Activated naive CD4-positive, alpha-beta T cell treated with anti-CD3 and anti-CD28 coated beads, Interleukin-2, amount 10 ng/mL, durations not matched to agents 7 days and 5 days (primary cell): ENCODE measurements around the gene TAMALIN.

Experiments used
- CTCF ChIA-PET: fragments of 350-600 bp; sonication (Branson Sonifier 250); formaldehyde crosslinking; loops from one replicate; lab custom pipeline; 2021; ENCODE audit warnings: antibody characterized with exemption; lab: Charles Lee
- DNase-seq: peaks from one replicate; pipeline ENCODE4 v3.0.0-alpha.2; 2020
- H3K27ac Mint-ChIP-seq: one replicate; pipeline ENCODE4 v1.8.0; 2021; ENCODE audit warnings: mild to moderate bottlenecking, moderate library complexity, mixed read lengths
- H3K27me3 Mint-ChIP-seq: one replicate; pipeline ENCODE4 v1.8.0; 2021; ENCODE audit warnings: mild to moderate bottlenecking, mixed read lengths
- H3K36me3 Mint-ChIP-seq: one replicate; pipeline ENCODE4 v1.8.0; 2021; ENCODE audit warnings: mixed read lengths
- H3K4me1 Mint-ChIP-seq: one replicate; pipeline ENCODE4 v1.8.0; 2021; ENCODE audit warnings: mixed read lengths
- H3K4me3 Mint-ChIP-seq: one replicate; pipeline ENCODE4 v1.8.0; 2021; ENCODE audit warnings: mild to moderate bottlenecking, moderate library complexity, mixed read lengths
- H3K9me3 Mint-ChIP-seq: one replicate; pipeline ENCODE4 v1.8.0; 2021; ENCODE audit warnings: mixed read lengths

Gene TAMALIN

DNA sequence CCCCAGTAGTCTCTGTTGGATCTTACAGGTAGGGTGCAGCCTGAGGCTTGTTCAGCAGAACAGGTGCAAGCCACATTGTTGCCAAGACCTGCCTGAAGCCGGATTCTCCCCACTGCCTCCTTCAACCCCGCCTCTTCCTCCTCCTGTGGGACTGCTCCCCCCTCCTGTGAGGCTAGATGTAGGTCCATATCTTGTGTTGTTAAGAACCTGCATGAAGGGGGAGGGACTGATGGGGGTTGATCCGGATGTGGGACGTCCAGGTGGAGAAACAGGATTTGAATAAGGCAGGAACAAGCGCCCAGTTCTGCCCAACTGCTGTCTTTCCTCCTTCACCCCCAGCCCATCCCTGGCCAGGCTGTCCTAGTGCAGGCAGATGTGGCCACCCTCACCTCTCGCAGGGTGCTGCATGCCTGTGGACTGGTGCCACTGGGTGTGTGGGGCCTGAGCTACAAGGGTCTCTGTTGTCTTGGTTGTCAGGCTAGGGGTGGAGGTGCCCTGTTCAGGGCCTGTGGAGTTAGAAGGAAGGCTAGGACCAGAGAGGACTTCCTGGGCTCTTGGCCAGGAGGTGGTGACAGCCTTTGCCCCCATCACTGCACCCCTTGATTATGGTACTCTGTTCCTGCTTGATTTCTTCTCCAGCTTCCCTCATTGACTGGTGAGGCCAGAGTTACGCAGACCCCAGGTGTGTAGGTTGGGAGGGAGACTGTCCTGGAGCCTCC is 45.9 kb downstream of the TAMALIN start:
- H3K36me3 Mint-ChIP-seq = no peaks in the 10 kb centered on the region
- H3K27me3 Mint-ChIP-seq = peaks cover 22% of the 10 kb centered on the region
- CTCF ChIA-PET = interaction anchor here (1.3 to 2.4 kb wide), 4 partner anchors 16 to 30 kb away, joined by 3 to 24 read pairs (median 6); partner anchors contain the start of gene ATG101
- peak overlapping the region; percentile 94 for H3K27ac Mint-ChIP-seq
- H3K9me3 Mint-ChIP-seq = no peaks in the 10 kb centered on the region
- DNase-seq = peak; percentile 62
- H3K4me1 Mint-ChIP-seq = peaks cover 35% of the 10 kb centered on the region
- H3K4me3 Mint-ChIP-seq = peak overlapping the region; percentile 83

DNA sequence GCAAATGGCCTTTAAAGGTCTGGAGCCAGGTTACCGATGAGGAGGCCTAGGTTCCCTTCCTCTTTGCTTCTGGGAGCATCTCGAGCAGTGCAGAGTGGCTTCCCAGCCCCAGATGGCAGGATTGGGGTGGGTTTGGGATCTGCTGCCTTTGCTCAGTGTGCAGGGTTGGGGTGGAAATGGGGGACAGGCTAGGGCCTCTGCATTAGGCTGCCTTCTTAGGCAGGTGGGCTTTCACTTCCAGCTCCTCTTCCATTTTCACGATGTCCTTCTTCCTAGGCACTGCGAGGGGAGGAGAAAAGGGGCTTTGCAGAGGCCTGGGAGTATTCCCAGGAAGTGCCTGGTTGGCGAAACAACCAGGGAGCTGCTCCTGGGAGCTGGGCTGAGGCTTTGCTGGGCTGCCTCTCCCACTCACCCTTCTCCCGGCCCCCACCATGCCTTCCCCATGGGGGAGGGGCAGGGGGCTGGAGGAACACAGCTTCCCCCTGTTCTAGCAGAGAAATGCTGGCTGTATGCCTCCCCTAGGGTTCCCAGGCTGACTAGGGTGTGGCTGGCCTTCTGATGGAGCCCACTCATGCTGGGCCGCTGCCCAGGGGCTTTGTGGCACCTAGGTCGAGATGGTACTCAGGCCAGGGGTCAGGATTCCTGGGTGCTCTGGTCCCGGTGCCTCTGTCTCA is 46.9 kb downstream of the TAMALIN start:
- peaks cover 17% of the 10 kb centered on the region for H3K27me3 Mint-ChIP-seq
- no peak overlapping the region for H3K4me3 Mint-ChIP-seq
- peaks cover 35% of the 10 kb centered on the region for H3K4me1 Mint-ChIP-seq
- no peaks in the 10 kb centered on the region for H3K36me3 Mint-ChIP-seq
- no peaks in the 10 kb centered on the region for H3K9me3 Mint-ChIP-seq
- CTCF ChIA-PET = interaction anchor here (0.9 to 3.0 kb wide), 3 partner anchors 14 to 32 kb away, joined by 3 to 14 read pairs (median 6); no protein-coding TSS in a partner anchor
- no peak overlapping the region for H3K27ac Mint-ChIP-seq
- DNase-seq = no peak

DNA sequence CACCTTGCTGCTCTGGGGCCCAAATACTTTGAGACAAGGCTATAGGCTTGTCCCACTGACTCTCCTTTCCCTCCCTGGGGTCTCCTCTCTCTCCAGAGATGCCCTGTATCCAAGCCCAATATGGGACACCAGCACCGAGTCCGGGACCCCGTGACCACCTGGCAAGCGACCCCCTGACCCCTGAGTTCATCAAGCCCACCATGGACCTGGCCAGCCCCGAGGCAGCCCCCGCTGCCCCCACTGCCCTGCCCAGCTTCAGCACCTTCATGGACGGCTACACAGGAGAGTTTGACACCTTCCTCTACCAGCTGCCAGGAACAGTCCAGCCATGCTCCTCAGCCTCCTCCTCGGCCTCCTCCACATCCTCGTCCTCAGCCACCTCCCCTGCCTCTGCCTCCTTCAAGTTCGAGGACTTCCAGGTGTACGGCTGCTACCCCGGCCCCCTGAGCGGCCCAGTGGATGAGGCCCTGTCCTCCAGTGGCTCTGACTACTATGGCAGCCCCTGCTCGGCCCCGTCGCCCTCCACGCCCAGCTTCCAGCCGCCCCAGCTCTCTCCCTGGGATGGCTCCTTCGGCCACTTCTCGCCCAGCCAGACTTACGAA is 47.6 kb downstream of the TAMALIN start:
- Mint-ChIP-seq H3K27ac (no peak overlapping the region), H3K36me3 (no peaks in the 10 kb centered on the region), H3K9me3 (no peaks in the 10 kb centered on the region), H3K4me1 (peaks cover 32% of the 10 kb centered on the region), H3K27me3 (peaks cover 11% of the 10 kb centered on the region), H3K4me3 (no peak overlapping the region)
- CTCF ChIA-PET = interaction anchor here (0.9 to 3.0 kb wide), 4 partner anchors 10 to 33 kb away, joined by 3 to 14 read pairs (median 4); no protein-coding TSS in a partner anchor
- DNase-seq = no peak

DNA sequence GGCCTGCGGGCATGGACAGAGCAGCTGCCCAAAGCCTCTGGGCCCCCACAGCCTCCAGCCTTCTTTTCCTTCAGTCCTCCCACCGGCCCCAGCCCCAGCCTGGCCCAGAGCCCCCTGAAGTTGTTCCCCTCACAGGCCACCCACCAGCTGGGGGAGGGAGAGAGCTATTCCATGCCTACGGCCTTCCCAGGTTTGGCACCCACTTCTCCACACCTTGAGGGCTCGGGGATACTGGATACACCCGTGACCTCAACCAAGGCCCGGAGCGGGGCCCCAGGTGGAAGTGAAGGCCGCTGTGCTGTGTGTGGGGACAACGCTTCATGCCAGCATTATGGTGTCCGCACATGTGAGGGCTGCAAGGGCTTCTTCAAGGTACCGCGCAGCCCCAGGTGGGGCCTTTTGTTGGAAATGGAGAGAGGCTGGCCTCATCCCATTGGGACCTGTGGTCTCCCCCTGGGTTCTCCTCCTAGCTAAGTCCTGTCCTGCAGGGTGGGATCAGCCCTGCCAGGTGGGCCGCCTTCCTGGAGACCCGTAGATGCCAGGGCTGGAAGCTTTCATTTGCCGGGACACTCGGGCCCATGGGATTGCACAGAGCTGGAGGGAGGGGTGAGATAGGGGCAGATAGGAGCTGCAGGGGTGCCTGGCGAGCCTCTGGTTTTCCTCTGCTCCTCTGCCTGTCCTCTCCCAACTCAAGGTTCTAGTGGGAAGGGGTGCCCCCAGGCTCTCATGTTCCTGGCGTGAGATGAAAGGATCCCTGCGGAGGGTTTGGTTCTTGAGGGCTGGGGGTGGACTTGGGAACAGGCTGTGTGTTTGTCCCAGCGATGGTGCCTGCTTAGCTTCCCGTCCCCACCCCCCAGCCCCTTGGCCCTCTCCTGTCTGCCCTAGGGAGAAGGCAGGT is 48.3 kb downstream of the TAMALIN start:
- Mint-ChIP-seq H3K4me1 (peaks cover 25% of the 10 kb centered on the region), H3K36me3 (no peaks in the 10 kb centered on the region), H3K27me3 (peaks cover 3% of the 10 kb centered on the region), H3K4me3 (no peak overlapping the region), H3K9me3 (no peaks in the 10 kb centered on the region), H3K27ac (no peak overlapping the region)
- DNase-seq = no peak
- CTCF ChIA-PET = interaction anchor here (1.0 to 3.0 kb wide), 3 partner anchors 9 to 30 kb away, joined by 3 to 14 read pairs (median 6); no protein-coding TSS in a partner anchor

DNA sequence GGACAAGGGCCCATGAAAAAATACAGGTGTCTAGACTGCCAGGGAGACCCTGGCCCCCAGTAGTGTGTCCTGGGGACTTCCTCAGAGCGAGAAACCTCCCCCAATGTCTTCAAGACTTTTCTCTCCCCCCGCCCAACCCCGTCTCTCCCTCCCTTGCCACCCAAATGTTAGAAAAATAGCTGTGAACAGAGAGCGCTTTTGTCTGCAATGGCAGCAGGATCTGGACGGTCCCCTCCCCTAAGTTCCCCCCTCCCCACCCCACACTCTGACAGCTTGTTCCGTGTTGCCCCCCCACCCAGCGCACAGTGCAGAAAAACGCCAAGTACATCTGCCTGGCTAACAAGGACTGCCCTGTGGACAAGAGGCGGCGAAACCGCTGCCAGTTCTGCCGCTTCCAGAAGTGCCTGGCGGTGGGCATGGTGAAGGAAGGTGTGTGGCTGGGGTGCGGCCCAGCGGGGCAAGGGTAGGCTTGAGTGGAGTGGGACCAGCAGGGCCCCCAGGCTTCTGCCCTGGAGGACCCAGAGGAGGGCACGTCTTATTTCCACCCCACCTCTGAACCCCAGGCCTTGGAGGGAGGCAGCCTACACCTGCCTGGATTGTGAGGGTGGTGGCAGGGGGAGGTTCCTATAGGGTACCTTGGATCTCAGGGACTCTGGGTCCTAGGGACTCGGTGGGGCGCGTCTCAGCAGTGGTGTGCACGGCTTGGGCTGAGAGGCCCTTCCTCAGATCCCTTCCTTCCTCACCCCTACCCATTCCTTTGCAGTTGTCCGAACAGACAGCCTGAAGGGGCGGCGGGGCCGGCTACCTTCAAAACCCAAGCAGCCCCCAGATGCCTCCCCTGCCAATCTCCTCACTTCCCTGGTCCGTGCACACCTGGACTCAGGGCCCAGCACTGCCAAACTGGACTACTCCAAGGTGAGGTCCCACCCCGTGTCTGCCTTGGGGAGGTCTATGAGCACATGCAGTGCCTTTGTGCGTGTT is 49.3 kb downstream of the TAMALIN start:
- no peak overlapping the region for H3K27ac Mint-ChIP-seq
- no peak for DNase-seq

DNA sequence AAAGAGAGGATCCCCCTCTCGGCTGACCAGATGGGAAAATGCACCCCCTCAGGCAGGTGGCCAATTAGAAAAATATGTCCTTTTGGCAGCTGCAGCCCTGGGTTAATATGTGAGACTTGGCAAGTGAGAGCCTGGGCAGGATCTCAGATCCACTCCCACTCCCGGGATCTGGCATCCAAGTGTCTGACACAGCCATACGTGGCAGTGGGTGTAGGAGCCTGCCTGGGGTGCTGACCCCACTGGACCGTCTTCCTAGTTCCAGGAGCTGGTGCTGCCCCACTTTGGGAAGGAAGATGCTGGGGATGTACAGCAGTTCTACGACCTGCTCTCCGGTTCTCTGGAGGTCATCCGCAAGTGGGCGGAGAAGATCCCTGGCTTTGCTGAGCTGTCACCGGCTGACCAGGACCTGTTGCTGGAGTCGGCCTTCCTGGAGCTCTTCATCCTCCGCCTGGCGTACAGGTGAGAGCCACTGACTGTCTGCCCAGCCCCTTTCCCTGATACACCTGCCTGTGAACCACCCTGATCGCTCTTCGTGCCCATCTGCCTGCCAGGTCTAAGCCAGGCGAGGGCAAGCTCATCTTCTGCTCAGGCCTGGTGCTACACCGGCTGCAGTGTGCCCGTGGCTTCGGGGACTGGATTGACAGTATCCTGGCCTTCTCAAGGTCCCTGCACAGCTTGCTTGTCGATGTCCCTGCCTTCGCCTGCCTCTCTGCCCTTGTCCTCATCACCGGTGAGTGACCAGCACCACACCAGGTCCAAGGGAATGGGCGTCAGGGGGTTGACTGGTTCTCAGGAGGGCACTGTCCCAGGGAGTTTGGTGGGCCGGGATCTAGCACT is 50.3 kb downstream of the TAMALIN start:
- Mint-ChIP-seq H3K9me3 (no peaks in the 10 kb centered on the region), H3K4me3 (no peak overlapping the region), H3K36me3 (no peaks in the 10 kb centered on the region), H3K4me1 (peaks cover 12% of the 10 kb centered on the region), H3K27ac (no peak overlapping the region), H3K27me3 (no peaks in the 10 kb centered on the region)
- DNase-seq = no peak
- CTCF ChIA-PET = no interaction called here

More for the DNA sequence above, 49.3 kb downstream of the TAMALIN start:
- Mint-ChIP-seq H3K4me1 (peaks cover 20% of the 10 kb centered on the region), H3K27me3 (no peaks in the 10 kb centered on the region), H3K36me3 (no peaks in the 10 kb centered on the region), H3K9me3 (no peaks in the 10 kb centered on the region), H3K4me3 (no peak overlapping the region)
- CTCF ChIA-PET = interaction anchor here (3.0 kb wide), 1 partner anchor 31 kb away, joined by 14 read pairs; no protein-coding TSS in a partner anchor

DNA sequence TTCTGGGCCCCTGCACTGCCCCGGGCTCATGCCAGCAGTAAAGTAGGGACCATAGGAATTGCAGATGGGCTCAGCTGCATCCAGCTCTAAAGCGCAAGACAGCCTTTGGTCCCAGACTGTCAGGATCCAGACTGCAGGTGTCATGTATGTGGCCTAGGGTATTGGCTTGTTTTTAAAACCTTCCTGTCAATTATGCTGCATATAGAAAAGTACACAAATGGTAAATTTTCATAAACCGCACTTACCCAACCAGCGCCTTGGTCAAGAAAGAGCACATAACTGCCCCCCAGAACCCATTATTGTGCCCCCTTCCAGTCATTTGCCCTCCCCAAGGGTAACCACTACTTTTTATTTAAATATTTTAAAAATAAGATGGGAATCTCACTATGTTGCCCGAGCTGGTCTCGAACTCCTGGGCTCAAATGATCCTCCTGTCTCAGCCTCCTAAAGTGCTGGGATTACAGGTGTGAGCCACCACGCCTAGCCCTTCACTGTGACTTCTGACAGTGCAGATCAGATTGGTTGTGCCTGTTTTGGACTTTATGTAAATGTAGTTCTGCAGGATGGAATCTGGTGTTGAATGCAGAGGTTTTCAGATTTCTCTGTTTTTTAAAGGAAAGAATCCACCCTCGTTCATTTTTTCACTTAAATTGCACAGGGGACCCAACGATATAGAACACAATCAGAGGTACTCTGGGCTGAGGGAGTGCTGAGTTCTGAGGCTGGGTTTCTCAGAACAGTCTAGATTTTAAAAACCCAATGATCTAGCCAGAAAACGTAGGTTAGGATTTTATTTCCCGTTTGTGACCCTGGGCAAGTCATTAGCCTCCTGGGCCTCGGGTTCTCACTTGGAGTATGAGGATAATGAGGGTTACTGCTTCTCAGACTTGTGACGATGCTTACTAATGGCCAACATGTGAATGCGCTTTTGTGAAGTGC is 51.2 kb downstream of the TAMALIN start:
- peaks cover 3% of the 10 kb centered on the region for H3K4me1 Mint-ChIP-seq
- no peak for DNase-seq
- H3K9me3 Mint-ChIP-seq = no peaks in the 10 kb centered on the region
- H3K36me3 Mint-ChIP-seq = no peaks in the 10 kb centered on the region
- no peak overlapping the region for H3K4me3 Mint-ChIP-seq
- no peak overlapping the region for H3K27ac Mint-ChIP-seq
- peaks cover 3% of the 10 kb centered on the region for H3K27me3 Mint-ChIP-seq
- CTCF ChIA-PET = no interaction called here

DNA sequence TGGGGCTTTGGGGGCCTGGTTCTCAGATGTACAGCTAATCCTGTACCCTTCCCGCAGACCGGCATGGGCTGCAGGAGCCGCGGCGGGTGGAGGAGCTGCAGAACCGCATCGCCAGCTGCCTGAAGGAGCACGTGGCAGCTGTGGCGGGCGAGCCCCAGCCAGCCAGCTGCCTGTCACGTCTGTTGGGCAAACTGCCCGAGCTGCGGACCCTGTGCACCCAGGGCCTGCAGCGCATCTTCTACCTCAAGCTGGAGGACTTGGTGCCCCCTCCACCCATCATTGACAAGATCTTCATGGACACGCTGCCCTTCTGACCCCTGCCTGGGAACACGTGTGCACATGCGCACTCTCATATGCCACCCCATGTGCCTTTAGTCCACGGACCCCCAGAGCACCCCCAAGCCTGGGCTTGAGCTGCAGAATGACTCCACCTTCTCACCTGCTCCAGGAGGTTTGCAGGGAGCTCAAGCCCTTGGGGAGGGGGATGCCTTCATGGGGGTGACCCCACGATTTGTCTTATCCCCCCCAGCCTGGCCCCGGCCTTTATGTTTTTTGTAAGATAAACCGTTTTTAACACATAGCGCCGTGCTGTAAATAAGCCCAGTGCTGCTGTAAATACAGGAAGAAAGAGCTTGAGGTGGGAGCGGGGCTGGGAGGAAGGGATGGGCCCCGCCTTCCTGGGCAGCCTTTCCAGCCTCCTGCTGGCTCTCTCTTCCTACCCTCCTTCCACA is 52.0 kb downstream of the TAMALIN start:
- Mint-ChIP-seq H3K4me1 (no peaks in the 10 kb centered on the region), H3K27me3 (peaks cover 9% of the 10 kb centered on the region), H3K36me3 (no peaks in the 10 kb centered on the region), H3K9me3 (no peaks in the 10 kb centered on the region), H3K27ac (no peak overlapping the region), H3K4me3 (no peak overlapping the region)
- CTCF ChIA-PET = interaction anchor here (1.6 to 30.9 kb wide), 3 partner anchors 11 to 32 kb away, joined by 4 to 637 read pairs (median 7); partner anchors contain the start of gene ATG101
- no peak for DNase-seq

DNA sequence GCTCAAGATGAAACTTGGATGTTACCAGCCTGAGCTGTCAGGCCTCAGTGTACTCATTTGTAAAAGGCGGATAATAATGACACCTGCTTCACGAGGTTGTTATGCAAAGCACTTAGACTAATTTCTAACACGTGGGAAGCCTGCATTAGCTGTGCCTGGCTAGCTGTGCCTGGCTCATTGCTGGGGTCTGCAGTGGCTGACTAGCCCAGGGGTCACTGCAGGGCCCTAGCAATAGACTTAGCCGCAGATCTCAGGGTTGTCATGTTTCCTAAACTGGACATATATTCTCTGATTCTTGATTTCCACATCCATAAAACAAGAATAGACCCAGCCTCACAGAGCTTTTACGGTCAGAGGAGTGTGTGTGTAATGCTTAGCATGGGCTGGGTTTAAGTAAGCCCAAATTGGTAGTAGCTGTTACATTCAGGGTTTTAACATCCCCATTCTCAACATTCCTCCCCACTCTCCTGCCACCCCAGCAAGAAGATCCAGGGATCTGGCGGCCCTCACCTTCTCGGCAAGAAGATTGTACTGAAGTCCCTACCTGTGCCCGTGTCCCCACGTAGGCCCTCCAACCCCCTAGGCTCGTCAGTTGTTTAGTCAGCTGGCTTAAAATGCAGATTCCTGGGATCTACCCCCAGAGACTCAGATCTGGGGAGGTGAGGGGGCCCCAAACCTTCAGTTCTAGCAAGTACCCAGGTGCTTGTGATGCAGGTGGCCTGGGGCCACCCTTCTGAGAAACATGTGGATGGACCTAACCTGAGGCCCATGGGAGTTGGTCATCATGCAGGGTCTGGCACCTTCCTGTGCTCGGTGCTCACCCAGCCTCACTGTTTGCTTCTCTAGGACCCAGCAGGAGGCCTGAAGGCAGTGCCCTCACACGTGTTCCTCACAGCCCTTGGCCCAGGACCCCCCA is 53.1 kb downstream of the TAMALIN start:
- Mint-ChIP-seq H3K36me3 (no peaks in the 10 kb centered on the region), H3K27ac (no peak overlapping the region), H3K4me3 (no peak overlapping the region), H3K4me1 (no peaks in the 10 kb centered on the region), H3K9me3 (no peaks in the 10 kb centered on the region), H3K27me3 (peaks cover 18% of the 10 kb centered on the region)
- CTCF ChIA-PET = interaction anchor here (1.0 to 30.9 kb wide), 4 partner anchors 10 to 62 kb away, joined by 3 to 637 read pairs (median 6); partner anchors contain the start of gene ATG101
- no peak for DNase-seq
